Right lung (tissue), 10 donors: ENCODE data around the gene ASTN1. TPM values are rescaled to one million over a fixed set of nuclear protein-coding genes. Genes with fewer than 3 reads are reported as not detected.

ENCODE experiments used
- DNase-seq, 2 donors: peaks; one replicate each; pipeline ENCODE4 v3.0.0-alpha.2; 2013
- long read RNA-seq, 8 donors: transcript quantifications; one replicate each; lab custom pipeline, GENCODE V29; 2026
- polyA plus RNA-seq, 5 donors: library from polyadenylated mRNA; unstranded; fragments of 120-200 nt; gene quantifications; one replicate each; pipeline versions ENCODE4 v1.2.1 to v1.2.3, GENCODE V29; 2013; ENCODE audit warnings: inconsistent platforms in 1 of 5, low replicate concordance in 1 of 5; ENCODE audit not compliant: insufficient read length in 5 of 5, insufficient read depth in 1 of 5

The ASTN1 gene
- 1 to 10 TPM; 1.8 to 2.5 (median 2.5) TPM for polyA plus RNA-seq
- long read RNA-seq, donor 1: 0 reads
- long read RNA-seq, donor 2: 0 reads
- long read RNA-seq, donor 3: 0 reads
- long read RNA-seq, donor 4: 0 reads
- long read RNA-seq, donor 5: 0 reads
- long read RNA-seq, donor 6, partial matches to known transcripts: 0 of 1 reads
- long read RNA-seq, donor 6, other reads (novel, unspliced or antisense): 0 of 1 reads
- long read RNA-seq, donor 7: 0 reads
- long read RNA-seq, donor 8: 0 reads

- DNase-seq: no peak
Measured at GRCh38 chr1:177164380-177165068, at the start of gene ASTN1. Gene ASTN1, minus strand, starts transcription at chr1:177164712. Its CDS starts 36 bp downstream, at chr1:177164676.

GRCh38 chr1:177211231-177211630 lies 46.7 kb upstream of the ASTN1 start:
- no peak for DNase-seq

GRCh38 chr1:177210071-177210470 lies 45.6 kb upstream of the ASTN1 start:
- no peak for DNase-seq

GRCh38 chr1:177209357-177209756 lies 44.8 kb upstream of the ASTN1 start:
- peak; percentile 93 to 96 for DNase-seq

- no peak for DNase-seq
Measured at GRCh38 chr1:177208920-177209319, 44.4 kb upstream of the ASTN1 start.

GRCh38 chr1:177206831-177207355 lies 42.4 kb upstream of the ASTN1 start:
- DNase-seq: no peak

GRCh38 chr1:177200290-177200689 lies 35.8 kb upstream of the ASTN1 start:
- no peak for DNase-seq

GRCh38 chr1:177198243-177198642 lies 33.7 kb upstream of the ASTN1 start:
- DNase-seq: no peak

- no peak for DNase-seq
Measured at GRCh38 chr1:177190308-177190970, 25.9 kb upstream of the ASTN1 start.

GRCh38 chr1:177186639-177187038 lies 22.1 kb upstream of the ASTN1 start:
- DNase-seq: no peak

- DNase-seq: no peak
Measured at GRCh38 chr1:177185209-177185608, 20.7 kb upstream of the ASTN1 start.

- no peak for DNase-seq
Measured at GRCh38 chr1:177183836-177184235, 19.3 kb upstream of the ASTN1 start.

GRCh38 chr1:177181631-177182291 lies 17.2 kb upstream of the ASTN1 start:
- peak; percentile 39 to 53 for DNase-seq

GRCh38 chr1:177181280-177181630 lies 16.7 kb upstream of the ASTN1 start:
- DNase-seq: no peak

- no peak for DNase-seq
Measured at GRCh38 chr1:177174921-177175634, 10.6 kb upstream of the ASTN1 start.

GRCh38 chr1:177173976-177174375 lies 9.5 kb upstream of the ASTN1 start:
- no peak for DNase-seq

GRCh38 chr1:177172866-177173265 lies 8.4 kb upstream of the ASTN1 start:
- no peak for DNase-seq

GRCh38 chr1:177172272-177172671 lies 7.8 kb upstream of the ASTN1 start:
- DNase-seq: no peak

GRCh38 chr1:177171536-177172123 lies 7.1 kb upstream of the ASTN1 start:
- DNase-seq: no peak

- peak in 1 of 2 donors; percentile 32 for DNase-seq
Measured at GRCh38 chr1:177170756-177171535, 6.4 kb upstream of the ASTN1 start, which contains the start of gene BRINP2. Gene BRINP2, plus strand, starts transcription at chr1:177170958. Its CDS starts 58,919 bp downstream, at chr1:177229877.
